ENCODE results near the gene CDA. TPM values are rescaled to one million over a fixed set of nuclear protein-coding genes. Genes with fewer than 3 reads are reported as not detected.

The CDA gene
- total RNA-seq, 1 experiment from 2014 or later, result 6.5 TPM

GRCh38 chr1:20634065-20634593, 45.2 kb downstream of the CDA start:
- peaks cover 6% of the 10 kb centered on the region for H3K9me3 ChIP-seq (ENCODE audit: control insufficient read depth, low read depth, low read length)
- no peaks in the 10 kb centered on the region for H3K79me2 ChIP-seq (ENCODE audit: insufficient read depth, low read length)
- H3K79me1 ChIP-seq (ENCODE audit: insufficient read depth, low read depth, low read length, poor library complexity, severe bottlenecking), result no peaks in the 10 kb centered on the region
- no peak overlapping the region for H3K14ac ChIP-seq (ENCODE audit: insufficient read depth, low read length)
- no peak overlapping the region for H4K8ac ChIP-seq (replicated peaks; ENCODE audit: insufficient read length, low read depth, low read length)
- no peaks in the 10 kb centered on the region for H3K27me3 ChIP-seq (ENCODE audit: insufficient read depth, low read length)
- Mint-ChIP-seq H3K4me1 (peaks cover 12 to 16% of the 10 kb centered on the region in 2 experiments), H3K4me3 (peak overlapping the region; percentile 79 to 92), H3K36me3 (ENCODE audit: insufficient read depth in 1 of 3, low read depth in 3 of 3) (peaks cover 3 to 15% (median 9%) of the 10 kb centered on the region in 3 experiments), H3K9me3 (peaks cover 4% of the 10 kb centered on the region in 2 experiments; a peak in 4 of 5 replicates), H3K27me3 (ENCODE audit: low read depth) (no peaks in the 10 kb centered on the region; the same call in 1 of the 2 replicates), H3K27ac (peak overlapping the region; percentile 92 to 95 (median 95); a peak in 4 of 7 replicates)
- no peak overlapping the region for H3K56ac ChIP-seq (ENCODE audit: insufficient read length, low read depth, low read length)
- H4K5ac ChIP-seq (ENCODE audit: insufficient read length, low read depth, low read length), result no peak overlapping the region
- H2AFZ ChIP-seq (ENCODE audit: low read length), result peak overlapping the region; percentile 95
- H2AK5ac ChIP-seq (ENCODE audit: insufficient read length, low read length), result no peak overlapping the region
- H3K23me2 ChIP-seq (ENCODE audit: insufficient read length, low read depth, low read length, poor library complexity, severe bottlenecking), result peaks cover 9% of the 10 kb centered on the region
- H3K4me1 ChIP-seq (ENCODE audit: insufficient read depth, low read length), result no peaks in the 10 kb centered on the region
- no peak for DNase-seq
- peak overlapping the region; percentile 95 for H3K4me2 ChIP-seq (ENCODE audit: insufficient read depth, insufficient read length, low read length)
- H3K9ac ChIP-seq (ENCODE audit: extremely low read depth, insufficient read length, low read length), result peak overlapping the region; percentile 56
- H4K20me1 ChIP-seq (ENCODE audit: control insufficient read depth, insufficient read depth, insufficient read length), result no peaks in the 10 kb centered on the region
- H3T11ph ChIP-seq (ENCODE audit: low read length), result no peak overlapping the region
- H2BK5ac ChIP-seq (ENCODE audit: insufficient read length, low read length), result no peak overlapping the region
- no peak overlapping the region for H3K18ac ChIP-seq (ENCODE audit: insufficient read length, low read depth, low read length)
- TF ChIP-seq CTCF (conservative IDR thresholded peaks at IDR 0.05), result no peak
- no peak overlapping the region for H2BK15ac ChIP-seq (ENCODE audit: low read depth, low read length)
- no peak overlapping the region for H2BK20ac ChIP-seq (ENCODE audit: low read depth, low read length, poor library complexity, severe bottlenecking)
- H4K91ac ChIP-seq (ENCODE audit: insufficient read length, low read depth, low read length), result no peak overlapping the region
- H3K4ac ChIP-seq (ENCODE audit: low read depth, low read length), result no peak overlapping the region
- H3K27ac ChIP-seq (ENCODE audit: insufficient read length, low read depth, low read length), result peak overlapping the region; percentile 59
- H3K23ac ChIP-seq (ENCODE audit: insufficient read length, low read depth, low read length), result no peak overlapping the region
- no peak overlapping the region for H2BK120ac ChIP-seq (ENCODE audit: low read depth, low read length, poor library complexity, severe bottlenecking)
- no peak overlapping the region for H2BK12ac ChIP-seq (ENCODE audit: insufficient read length, low read depth, low read length)
- no CpG with 5 or more reads among the region's 11 CpGs for WGBS (ENCODE audit: extremely low coverage, insufficient read length, low lambda C conversion rate)

Data from H9 (cell line).